H7 (cell line): ENCODE data around the gene PPFIA1. TPM values are rescaled to one million over a fixed set of nuclear protein-coding genes. Genes with fewer than 3 reads are reported as not detected.

Source experiments
- DNase-seq: peaks from one replicate; pipeline ENCODE4 v3.0.0; 2012
- H3K27me3 ChIP-seq: 2 replicates; pipeline ENCODE4 v1.6.0; 2011; ENCODE audit warnings: mild to moderate bottlenecking, low read length; ENCODE audit not compliant: control insufficient read depth, insufficient read depth
- H3K36me3 ChIP-seq: replicated peaks from 2 replicates; pipeline ENCODE4 v1.5.1; 2011; ENCODE audit warnings: low read length; ENCODE audit not compliant: control insufficient read depth, insufficient read depth
- H3K4me3 ChIP-seq: 2 replicates; pipeline ENCODE4 v1.5.1; 2011; ENCODE audit warnings: low read depth, mild to moderate bottlenecking, control low read depth, low read length, moderate library complexity; ENCODE audit not compliant: insufficient read depth
- total RNA-seq: library from RNA; depleted of rRNA; stranded (reverse); fragments of >200 nt; shearing (Covaris generic); gene quantifications from 2 replicates; pipeline ENCODE4 v1.2.3, GENCODE V29; 2014; rRNA removed

Gene PPFIA1
- total RNA-seq, 1 experiment from 2014 or later = 51.5 TPM

DNA sequence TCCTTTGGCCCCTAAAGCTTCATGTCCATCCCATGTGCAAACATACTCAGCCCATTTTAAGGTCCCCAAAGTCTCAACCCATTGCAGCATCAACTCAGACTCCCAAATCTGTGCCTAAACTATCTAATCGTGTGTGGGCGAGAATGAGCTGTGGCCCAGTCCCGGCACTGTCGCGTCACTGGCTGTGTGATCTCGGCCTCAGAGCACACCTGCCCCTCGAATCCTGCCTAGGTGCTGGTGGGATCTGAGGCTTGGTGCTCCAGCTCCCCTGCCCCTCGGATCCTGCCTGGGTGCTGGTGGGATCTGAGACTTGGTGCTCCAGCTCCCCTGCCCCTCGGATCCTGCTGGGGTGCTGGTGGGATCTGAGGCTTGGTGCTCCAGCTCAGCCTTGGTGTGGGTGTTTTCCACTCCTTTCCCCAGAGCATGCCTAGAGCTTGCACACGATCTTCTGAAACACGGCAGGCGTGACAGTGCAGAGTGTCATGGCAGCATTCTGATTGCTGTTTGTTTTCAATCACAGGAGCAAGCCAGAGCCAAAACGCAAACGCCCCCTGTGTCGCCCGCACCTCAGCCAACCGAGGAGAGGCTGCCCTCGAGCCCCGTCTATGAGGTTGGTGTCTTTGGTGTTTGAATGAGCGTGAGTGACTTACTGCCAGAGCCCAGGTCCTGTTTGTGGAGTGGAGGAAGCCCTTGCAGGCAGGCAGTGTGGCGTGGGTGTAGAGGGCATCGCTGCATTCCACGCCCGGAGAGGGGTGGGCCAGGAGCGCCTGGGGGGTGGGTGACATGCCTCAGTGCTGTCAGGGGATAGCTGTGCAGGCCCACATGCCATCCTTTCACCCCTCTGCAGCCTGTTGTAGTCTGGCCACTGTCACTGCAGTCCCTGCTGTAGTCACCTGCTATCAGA lies 160.4 kb downstream of the PPFIA1 start:
- H3K4me3 ChIP-seq = no peak overlapping the region
- H3K36me3 ChIP-seq = peaks cover 56% of the 10 kb centered on the region

DNA sequence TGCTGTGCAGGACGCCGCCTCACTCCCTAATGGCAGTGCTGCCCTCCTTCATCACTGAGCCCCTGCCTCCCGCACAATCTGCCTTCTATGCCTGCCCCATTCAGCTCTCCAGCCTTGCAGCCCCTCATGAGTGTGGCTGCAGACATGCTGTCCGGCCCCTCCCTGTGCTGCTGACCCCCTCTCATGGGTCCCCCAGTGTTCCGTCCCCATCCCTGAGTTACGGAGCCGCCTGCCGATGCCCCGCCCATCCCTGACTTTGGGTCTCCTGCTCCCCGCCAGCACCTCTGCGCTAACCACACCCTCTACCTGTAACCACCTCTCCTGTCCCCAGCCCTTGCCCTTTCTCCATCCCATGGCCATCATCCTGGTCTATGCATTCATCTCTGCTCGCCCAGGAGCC lies 161.1 kb downstream of the PPFIA1 start:
- peaks cover 60% of the 10 kb centered on the region for H3K36me3 ChIP-seq
- no peak overlapping the region for H3K4me3 ChIP-seq
- DNase-seq = peak; percentile 49
- no peaks in the 10 kb centered on the region for H3K27me3 ChIP-seq

More for the DNA sequence above, 160.4 kb downstream of the PPFIA1 start:
- DNase-seq = no peak
- no peaks in the 10 kb centered on the region for H3K27me3 ChIP-seq

DNA sequence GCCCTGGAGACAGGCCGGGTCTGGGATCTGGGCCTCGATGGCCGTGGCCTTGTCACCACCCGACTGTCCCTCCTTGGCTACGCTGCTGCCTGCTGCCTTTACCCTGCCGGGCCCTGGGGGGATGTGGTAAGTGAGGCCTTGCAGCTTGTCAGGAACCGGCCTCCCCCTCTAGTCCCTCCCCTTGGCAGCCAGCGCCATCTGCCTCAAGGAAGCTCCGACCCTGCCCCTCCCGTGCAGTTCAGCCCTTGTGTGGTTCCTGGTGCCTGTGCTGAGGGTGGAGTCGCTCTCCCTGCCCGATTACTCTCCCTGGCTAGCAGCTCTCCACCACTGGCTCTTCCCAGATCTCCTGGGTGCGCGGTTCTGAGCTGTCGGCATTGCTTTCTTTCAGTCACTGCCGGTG lies 161.6 kb downstream of the PPFIA1 start:
- Histone ChIP-seq H3K4me3 (no peak overlapping the region), H3K27me3 (no peaks in the 10 kb centered on the region), H3K36me3 (peaks cover 60% of the 10 kb centered on the region)
- DNase-seq = no peak

DNA sequence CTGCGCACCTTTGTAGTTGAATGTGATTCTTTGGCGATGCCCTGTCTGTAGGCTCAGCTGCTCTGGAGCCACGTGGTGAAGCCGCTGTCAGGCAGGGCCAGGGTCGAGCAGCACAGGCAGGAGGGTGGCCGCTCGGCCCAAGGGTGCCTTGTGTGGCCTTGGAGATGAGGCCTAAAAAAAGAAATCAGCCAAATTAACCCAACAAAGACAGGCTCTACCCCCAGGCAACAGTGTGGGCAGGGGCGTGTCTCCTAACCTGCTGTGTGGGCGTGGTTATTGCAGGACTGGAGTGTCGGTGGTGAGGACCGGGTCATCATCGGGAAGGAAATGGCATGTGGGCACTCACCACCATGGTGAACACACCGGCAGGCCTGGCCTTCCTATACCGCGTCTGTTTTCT lies 162.1 kb downstream of the PPFIA1 start:
- no peaks in the 10 kb centered on the region for H3K27me3 ChIP-seq
- DNase-seq = peak; percentile 72
- peaks cover 56% of the 10 kb centered on the region for H3K36me3 ChIP-seq
- no peak overlapping the region for H3K4me3 ChIP-seq

DNA sequence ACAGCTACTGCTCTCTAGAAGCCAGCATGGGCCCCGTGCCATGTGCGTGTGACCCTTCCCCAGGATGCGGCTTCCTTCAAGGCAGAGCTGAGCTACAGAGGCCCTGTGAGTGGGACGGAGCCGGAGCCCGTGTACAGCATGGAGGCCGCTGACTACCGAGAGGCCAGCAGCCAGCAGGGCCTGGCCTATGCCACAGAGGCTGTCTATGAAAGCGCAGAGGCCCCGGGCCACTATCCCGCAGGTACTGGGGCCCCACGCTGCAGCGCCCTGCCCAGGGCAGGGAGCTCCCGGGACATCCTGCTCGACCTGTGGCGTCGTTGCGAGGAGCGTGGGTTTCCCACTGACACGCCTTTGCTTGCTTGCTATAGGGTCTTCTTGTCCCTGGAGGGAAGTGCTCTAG lies 162.5 kb downstream of the PPFIA1 start:
- H3K36me3 ChIP-seq = peaks cover 58% of the 10 kb centered on the region

DNA sequence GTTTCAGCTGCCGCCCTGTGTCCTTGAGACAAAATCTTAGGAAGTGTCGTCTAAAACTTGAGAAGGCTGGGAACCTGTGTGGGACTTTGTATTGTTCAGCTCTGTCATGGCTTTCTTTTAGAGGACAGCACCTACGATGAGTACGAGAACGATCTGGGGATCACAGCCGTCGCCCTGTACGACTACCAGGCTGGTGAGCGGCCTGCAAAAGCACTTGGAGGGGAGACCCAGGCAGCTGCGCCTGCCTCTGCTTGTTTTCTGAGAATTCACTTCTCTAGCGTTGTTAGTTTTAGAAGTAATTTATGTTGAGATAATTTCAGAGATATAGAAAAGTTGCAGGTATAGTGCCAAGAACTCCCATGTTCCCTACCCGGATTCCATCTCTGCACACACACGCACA lies 163.0 kb downstream of the PPFIA1 start:
- no peak for DNase-seq
- H3K4me3 ChIP-seq = no peak overlapping the region
- peaks cover 58% of the 10 kb centered on the region for H3K36me3 ChIP-seq
- H3K27me3 ChIP-seq = no peaks in the 10 kb centered on the region

More for the DNA sequence above, 162.5 kb downstream of the PPFIA1 start:
- Histone ChIP-seq H3K27me3 (no peaks in the 10 kb centered on the region), H3K4me3 (no peak overlapping the region)
- DNase-seq = no peak

Other genes with a start within 250 kb of the PPFIA1 start
- 1.1 and 2.3 TPM in 2 replicates for gene ANO1, start 192.4 kb upstream of the PPFIA1 start, total RNA-seq
- 100 and 101 TPM in 2 replicates for gene FADD, start 67.4 kb upstream of the PPFIA1 start, total RNA-seq
- gene CTTN, start 127.8 kb downstream of the PPFIA1 start, total RNA-seq = 155 and 188 TPM in 2 replicates